HCT116 (cell line): ENCODE data around the gene PPM1H.

Experiments used
- POLR2AphosphoS5 ChIP-seq: IDR thresholded peaks from 2 replicates; pipeline ENCODE4 v1.6.1; 2011; ENCODE audit warnings: mild to moderate bottlenecking, low read depth, low read length, moderate library complexity
- SP1 ChIP-seq: IDR thresholded peaks from 2 replicates; pipeline ENCODE4 v1.6.1; 2012; ENCODE audit warnings: low read depth
- SRF ChIP-seq: IDR thresholded peaks from 2 replicates; pipeline ENCODE4 v1.6.1; 2012; ENCODE audit warnings: low read depth

- TF ChIP-seq SRF (no peak), POLR2AphosphoS5 (no peak), SP1 (no peak)
These were observed 299.3 kb downstream of the PPM1H start for GRCh38 chr12:62635649-62636048.
